A549 (cell line): ENCODE results near the gene LAMTOR3.

Source experiments
- CHD4 ChIP-seq: fragments of 200-600 bp; sonication (generic); IDR thresholded peaks from 2 replicates; pipeline ENCODE4 v1.6.1; 2016; ENCODE audit warnings: antibody characterized with exemption, mild to moderate bottlenecking, borderline replicate concordance
- CTCF ChIP-seq: fragments of >200 bp; sonication (Bioruptor Twin); formaldehyde crosslinking; IDR thresholded peaks from 3 replicates; pipeline ENCODE4 v1.5.1; 2016
- EP300 ChIP-seq, 2 experiments: fragments of >200 bp; sonication (Bioruptor Twin); formaldehyde crosslinking; IDR thresholded peaks; 2 replicates in 1 of 2; 3 replicates in 1 of 2; pipeline ENCODE4 v1.6.1; 2016 to 2017
- JUNB ChIP-seq: fragments of >200 bp; sonication (Bioruptor Twin); formaldehyde crosslinking; IDR thresholded peaks from 2 replicates; pipeline ENCODE4 v1.6.1; 2016
- MAFK ChIP-seq: fragments of 450-650 bp; IDR thresholded peaks from 2 replicates; pipeline ENCODE4 v1.6.1; 2014; ENCODE audit not compliant: partially characterized antibody
- MAZ ChIP-seq: fragments of 150-350 bp; IDR thresholded peaks from 2 replicates; pipeline ENCODE4 v1.6.1; 2014; ENCODE audit warnings: antibody characterized with exemption, low read depth, low read length, borderline replicate concordance
- MYC ChIP-seq: IDR thresholded peaks from 2 replicates; pipeline ENCODE4 v1.6.1; 2012; ENCODE audit warnings: mild to moderate bottlenecking, inconsistent platforms, low read length, improper control_type of control experiment, borderline replicate concordance
- NR3C1 ChIP-seq: fragments of >200 bp; sonication (Bioruptor Twin); formaldehyde crosslinking; IDR thresholded peaks from 3 replicates; pipeline ENCODE4 v1.6.1; 2017
- POLR2A ChIP-seq: IDR thresholded peaks from 2 replicates; pipeline ENCODE4 v1.6.1; 2012; ENCODE audit warnings: mild to moderate bottlenecking, low read length
- REST ChIP-seq: fragments of 200-600 bp; sonication (generic); IDR thresholded peaks from 2 replicates; pipeline ENCODE4 v1.6.1; 2016; ENCODE audit warnings: antibody characterized with exemption, mild to moderate bottlenecking, moderate library complexity
- RNF2 ChIP-seq: fragments of 200-600 bp; sonication (generic); IDR thresholded peaks from 2 replicates; pipeline ENCODE4 v1.6.1; 2016; ENCODE audit warnings: low read depth, mild to moderate bottlenecking, antibody characterized with exemption, moderate library complexity, borderline replicate concordance

DNA sequence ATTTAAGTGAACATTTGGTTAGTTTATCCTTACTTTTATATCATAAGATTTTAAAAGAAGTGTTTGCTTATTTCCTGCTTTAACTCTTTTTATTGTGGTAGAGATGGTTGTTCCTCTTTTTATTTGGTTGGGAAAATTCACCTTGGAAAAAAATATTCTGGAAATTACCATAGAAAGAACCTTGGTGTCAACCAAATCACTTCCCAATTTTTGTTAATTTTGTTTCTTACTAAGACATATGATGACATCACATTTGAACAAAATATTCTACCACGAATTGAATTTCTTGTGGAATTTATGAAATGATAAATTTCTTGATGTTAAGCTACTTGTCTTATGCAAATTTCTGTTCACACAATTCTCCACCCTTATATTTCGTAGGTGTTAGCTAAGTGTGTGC lies 33.7 kb downstream of the LAMTOR3 start:
- no peak for TF ChIP-seq EP300 (IDR thresholded peaks at IDR 0.05)
- no peak for TF ChIP-seq CTCF
- no peak for TF ChIP-seq MAZ
- no peak for TF ChIP-seq JUNB
- TF ChIP-seq REST, result no peak
- TF ChIP-seq POLR2A, result no peak
- TF ChIP-seq RNF2, result no peak
- TF ChIP-seq MYC, result no peak
- no peak for TF ChIP-seq CHD4
- TF ChIP-seq NR3C1, result no peak
- no peak for TF ChIP-seq MAFK
